Stimulated activated CD8-positive, alpha-beta memory T cell treated with anti-CD3 and anti-CD28 coated beads, Interleukin-2, amount 100 ng/mL, for 48 hours (primary cell): ENCODE results near the gene PTPRN2.
"Not testable (repeated sequence)": the region's sequence is repeated elsewhere in the genome, so short reads cannot be mapped to it uniquely, and the experiment has no call there.

ENCODE experiments used
- DNase-seq, 2 donors: peaks; one replicate each; pipeline ENCODE4 v3.0.0-alpha.2; 2020; ENCODE audit warnings: low read depth in 2 of 2

Gene PTPRN2

GRCh38 chr7:157906583-157906982, 681.0 kb downstream of the PTPRN2 start:
- DNase-seq: no peak

DNA sequence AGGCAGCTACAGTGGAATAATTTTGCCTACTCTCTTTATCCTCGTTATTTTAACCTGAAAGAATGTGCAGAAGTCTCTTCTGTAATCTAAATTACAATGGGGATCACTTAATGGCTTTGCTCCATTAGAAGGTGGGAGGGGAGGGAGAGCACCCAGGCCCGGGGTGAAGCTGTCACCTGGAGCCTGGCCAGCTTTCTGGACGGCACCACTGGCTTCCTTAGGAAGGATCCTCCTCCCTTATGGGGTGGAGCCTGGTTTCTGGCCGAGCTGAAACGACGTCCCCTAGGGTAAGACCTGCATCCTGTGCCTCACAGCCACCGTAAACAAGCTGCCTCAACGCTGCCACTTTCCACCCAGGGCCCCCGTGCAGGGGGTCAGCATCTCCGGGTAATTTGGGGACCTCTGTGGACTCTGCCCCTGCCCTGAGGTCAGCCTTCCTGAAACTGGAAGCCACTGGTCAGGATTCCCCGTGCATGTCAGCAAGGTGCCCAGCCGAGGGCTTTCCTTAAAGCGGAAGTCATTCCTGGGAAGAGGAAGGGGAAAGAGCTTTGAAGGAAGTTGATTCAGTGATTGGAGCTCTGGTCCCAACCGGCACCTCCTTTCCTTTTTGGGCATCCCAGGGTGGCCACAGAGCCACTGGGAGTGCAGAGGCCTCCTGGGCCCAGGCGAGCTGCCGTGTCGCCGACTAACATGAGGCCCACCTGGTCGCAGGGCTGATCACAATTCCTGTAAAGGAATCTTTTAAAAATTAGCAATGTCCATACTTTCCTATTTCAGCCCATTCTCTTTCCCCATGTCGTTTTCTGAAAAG, 681.8 kb downstream of the PTPRN2 start:
- DNase-seq: no peak

DNA sequence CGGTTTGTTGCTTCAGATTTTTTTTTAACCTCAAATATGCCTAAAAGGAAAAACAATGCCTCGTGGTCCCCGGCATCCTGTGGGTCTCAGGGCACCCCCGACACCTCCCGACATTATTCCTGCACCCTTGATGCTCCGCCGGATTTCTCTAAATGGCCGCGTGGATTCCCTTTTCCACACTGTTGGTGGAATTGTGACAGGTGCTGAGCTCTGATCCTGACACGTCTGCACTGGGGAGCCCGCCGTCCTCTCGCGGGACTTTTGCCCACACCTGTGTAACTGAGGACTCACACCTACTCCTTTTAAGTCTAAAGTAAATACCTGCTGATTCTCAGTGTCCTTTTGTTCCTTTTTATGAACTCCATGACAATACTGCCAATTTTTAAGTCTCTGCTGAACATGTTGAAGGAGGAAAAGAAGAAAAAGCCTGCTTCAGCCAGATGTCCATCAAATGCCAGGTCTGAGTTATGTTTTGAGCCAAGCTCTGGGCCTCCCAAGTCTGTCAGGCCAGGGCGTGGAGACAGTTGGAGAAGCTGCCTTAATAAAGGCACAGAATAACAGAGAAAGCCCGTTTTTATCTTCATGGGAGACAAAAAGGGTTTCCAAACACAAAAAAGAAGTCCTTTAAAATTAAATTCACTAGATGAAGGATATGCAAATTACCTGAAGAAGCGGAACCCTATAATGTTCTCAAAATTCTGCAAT, 682.6 kb downstream of the PTPRN2 start:
- no peak for DNase-seq

DNA sequence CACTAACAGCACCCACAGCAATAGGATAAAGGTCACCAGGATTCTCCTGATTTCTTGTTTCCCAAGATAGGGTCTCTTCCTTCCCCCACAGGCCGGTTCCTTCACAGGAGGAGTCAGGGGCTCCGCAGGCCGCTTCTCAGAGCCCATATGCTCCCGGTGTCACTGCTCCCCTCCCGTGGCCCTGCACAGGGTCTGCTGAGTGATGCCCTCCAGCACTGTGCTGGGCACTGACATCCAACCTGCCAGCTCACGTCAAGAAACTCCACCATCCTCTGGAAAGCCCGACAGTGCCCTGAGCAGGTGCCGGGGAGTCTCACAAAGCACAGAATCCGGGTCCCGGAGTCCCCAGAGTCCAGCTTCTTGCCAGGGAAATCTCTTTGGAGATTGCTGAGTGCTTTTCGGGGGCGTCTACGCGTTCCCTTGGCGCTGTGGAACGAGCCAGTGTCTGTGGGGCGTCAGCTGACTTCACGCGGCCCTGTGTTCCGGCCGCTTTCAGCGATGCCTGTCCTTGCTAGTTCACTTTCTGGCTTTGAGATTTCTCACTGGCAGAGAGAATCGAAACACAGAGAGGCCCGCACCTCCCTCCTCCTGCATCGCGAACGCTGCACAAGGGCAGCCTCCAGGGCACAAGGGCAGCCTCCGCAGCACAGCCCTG, 683.3 kb downstream of the PTPRN2 start:
- no peak for DNase-seq

GRCh38 chr7:157903710-157904109, 683.9 kb downstream of the PTPRN2 start:
- no peak for DNase-seq

DNA sequence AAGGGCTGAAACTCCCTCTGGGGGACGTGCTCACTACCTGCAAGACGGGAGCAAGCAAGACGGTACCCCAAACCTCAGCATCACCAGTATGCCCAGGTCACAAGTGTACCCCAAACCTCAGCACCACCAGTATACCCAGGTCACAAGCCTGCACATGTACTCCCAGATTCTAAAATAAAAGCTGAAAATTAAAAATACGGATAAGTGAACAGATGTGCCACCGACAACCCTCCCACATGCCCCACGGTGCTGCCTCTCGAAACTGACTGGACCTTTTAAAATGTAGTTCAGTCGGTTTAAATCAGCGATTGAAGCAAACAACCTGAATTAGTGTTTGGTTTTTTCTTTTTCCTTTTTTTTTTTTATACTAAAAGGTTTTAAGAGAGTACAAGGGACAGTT, 684.3 kb downstream of the PTPRN2 start:
- no peak for DNase-seq

GRCh38 chr7:157901816-157902610, 685.6 kb downstream of the PTPRN2 start:
- not testable (repeated sequence) for DNase-seq

GRCh38 chr7:157901166-157901565, 686.5 kb downstream of the PTPRN2 start:
- DNase-seq: no peak

DNA sequence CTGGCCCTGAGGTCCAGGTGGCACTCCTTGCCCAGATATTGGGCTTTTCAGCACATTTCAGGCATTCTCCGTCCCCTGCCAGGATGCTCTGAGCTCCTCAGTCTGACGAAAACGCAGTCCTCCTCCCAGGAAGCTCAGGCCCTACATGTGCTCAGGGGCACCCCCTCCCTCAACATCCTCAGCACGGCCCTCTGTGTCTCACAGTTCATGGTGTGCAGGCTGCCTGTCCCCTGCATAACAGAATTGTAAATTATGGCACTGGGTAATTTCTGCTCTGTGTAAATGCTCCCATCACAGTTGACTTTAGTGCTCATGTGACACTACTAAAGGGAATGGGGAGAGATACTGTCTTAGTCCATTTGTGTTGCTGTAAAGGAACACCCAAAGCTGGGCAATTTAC, 687.1 kb downstream of the PTPRN2 start:
- no peak for DNase-seq

DNA sequence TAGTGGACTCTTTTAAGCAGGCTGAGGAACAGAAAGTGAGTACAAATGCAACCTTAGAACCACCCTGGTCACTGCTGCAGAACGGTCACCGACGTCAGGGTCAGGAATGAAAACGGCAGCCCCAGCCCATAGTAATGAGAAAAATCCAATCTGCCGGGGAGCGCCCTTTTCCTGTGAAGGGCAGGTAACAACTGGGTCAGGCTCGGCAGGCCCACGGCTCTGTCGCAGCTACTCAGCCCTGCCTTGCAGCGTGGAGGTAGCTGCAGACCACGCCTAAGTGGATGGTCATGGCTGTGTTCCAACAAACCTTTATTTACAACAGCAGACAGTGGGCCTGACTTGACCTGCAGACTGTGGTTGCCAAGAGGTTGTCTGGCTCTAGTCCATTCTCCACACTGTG, 687.6 kb downstream of the PTPRN2 start:
- DNase-seq: no peak

DNA sequence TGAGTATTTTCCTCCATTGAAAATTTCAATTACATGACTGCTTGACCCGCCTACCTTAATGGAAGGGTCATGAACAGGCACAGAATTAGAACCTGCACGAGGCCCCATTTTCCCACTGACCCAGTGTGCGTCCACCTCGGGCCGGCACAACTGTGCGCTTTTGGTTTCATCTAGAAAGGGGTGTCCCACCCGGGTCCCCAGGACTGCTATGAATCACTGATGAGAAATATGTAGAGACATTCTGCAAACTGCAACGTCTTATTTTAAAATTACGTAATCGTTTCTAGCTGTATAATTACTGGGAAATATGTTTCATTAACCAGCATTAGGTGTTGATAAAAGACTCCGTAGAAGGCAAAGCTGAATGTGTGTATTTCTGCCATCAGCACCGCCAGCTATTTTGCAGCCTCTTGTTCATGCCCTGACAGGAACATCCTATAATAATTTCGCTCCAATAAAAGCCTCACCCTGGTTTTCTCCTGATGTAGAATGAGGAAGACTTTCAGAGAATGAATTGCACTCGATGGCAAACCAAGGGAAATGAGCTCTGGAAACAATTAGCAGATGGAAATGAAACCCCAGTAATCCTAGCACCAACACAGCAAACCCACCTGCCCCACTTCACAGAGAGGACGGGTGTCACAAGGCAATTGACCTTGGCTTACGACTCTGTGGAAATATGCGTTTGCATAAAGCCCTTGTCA, 688.7 kb downstream of the PTPRN2 start:
- DNase-seq: no peak

DNA sequence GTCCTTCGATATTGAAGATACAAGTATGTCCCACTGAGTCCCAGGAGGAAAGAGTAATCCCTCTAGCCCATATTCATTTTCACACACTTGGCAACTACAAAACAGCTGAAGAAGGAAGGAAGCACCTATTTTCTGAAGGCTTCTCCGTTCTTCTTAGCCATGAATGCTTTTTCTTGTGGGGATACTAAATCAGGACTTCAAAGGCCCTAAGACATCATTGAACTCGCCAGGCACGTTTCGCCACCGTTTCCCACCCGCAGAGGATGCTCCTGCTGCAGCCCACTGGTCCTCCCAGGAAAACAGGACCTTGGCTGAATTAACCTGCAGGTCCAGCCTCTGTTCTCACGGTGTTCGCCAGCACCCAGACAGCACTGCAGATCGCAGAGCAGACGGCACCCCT, 689.4 kb downstream of the PTPRN2 start:
- no peak for DNase-seq

DNA sequence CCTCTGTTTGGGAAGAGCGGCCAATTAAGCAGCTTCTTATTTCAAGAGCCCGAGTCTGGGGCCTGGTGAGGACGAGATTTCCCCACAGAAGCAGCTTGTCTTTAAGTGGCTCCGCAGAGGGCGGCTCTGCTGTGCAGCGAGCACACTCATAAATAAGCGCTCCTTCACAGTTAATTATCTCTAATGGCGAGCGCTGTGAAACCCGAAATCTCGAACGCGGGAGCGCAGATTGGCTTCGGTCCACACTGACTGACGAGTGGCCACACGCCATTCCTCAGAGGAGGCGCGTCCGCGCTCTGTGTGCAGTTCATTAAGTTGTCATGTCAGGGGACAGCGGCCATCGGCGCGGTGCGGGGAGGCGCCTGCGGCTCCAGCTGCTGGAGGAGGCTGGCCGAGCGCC, 689.9 kb downstream of the PTPRN2 start:
- DNase-seq: no peak

DNA sequence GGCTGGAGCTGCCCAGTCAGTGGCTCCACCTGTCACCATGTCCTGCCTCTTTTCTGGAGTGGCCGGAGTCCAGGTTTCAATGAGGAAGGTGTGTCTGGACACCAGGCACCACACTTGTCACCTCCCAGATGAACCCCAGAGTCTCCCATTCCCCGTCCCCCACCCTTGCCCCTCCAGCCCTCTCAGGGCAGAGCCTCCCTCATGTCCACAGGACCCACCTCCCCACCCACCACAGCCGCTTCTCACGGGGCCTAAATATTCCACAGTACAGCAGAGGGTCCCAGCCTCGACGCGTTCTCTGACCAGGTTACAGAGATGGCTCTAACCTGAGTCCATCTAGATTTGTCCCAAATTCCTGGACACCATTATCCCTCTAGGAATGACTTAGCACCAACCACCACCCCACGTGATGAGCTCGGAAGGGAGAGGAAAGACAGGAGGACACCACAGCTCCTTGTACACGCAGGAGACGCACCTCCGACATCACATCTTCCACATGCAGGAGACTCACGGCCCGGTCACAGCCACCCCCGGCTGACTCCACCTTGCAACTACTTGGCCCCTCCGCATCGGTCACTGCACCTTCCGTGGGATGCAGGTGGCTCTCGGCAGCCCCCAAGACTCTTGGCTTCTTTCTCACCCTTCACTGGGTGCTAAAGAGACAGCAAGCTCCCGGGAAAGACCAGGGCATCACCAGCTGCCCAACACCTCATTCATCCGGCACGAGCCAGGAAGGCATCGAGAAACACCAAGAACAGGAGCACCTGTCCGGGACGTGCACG, 690.7 kb downstream of the PTPRN2 start:
- DNase-seq: no peak

DNA sequence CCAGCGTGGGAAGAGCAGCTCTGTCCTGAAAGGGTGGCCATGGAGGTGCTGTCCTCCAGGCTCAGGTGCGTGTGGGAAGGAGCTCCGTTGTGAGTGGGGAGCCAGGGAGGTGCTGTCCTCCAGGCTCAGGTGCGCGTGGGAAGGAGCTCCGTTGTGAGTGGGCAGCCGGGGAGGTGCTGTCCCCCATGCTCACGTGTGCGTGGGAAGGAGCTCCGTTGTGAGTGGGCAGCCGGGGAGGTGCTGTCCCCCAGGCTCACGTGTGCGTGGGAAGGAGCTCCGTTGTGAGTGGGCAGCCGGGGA, 691.3 kb downstream of the PTPRN2 start:
- not testable (repeated sequence) for DNase-seq

GRCh38 chr7:157895520-157896375, 691.9 kb downstream of the PTPRN2 start:
- no peak for DNase-seq

GRCh38 chr7:157895098-157895497, 692.5 kb downstream of the PTPRN2 start:
- DNase-seq: not testable (repeated sequence)

DNA sequence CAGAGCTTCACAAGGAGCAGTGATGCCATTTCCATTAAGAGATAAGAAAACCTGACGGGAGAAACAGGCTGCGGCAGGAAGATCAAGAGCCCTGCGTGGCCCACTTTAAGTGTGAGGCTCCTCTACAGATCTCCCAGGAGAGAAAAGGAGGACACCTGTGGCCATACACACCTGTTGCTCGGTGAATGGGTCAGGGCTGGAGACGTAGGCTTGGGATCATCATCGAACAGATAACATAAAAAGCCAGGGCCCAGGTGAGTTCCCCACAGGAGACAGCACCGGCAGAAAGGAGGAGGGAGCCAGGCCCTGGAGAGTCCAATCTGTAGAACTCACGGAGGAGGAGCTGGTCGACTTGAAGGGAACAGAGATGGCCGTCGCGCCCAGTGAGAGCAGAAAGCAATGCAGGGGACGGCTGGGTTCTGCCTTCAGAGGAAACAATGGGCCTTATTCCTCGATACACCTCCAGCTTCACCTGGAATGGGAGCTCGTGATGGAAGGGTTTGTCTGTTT, 694.0 kb downstream of the PTPRN2 start:
- DNase-seq: no peak

- DNase-seq: no peak
Measured at GRCh38 chr7:157892751-157893523, 694.7 kb downstream of the PTPRN2 start.
